GM18511 (cell line): ENCODE data around the gene AARS1.
"Not testable (repeated sequence)": the region's sequence is repeated elsewhere in the genome, so short reads cannot be mapped to it uniquely, and the experiment has no call there.

Source experiments
- ATAC-seq: cut with Tn5 transposase; IDR thresholded peaks from one replicate; pipeline ENCODE4 v1.9.1; 2021; ENCODE audit warnings: mild to moderate bottlenecking, moderate library complexity; ENCODE audit not compliant: unreplicated experiment

Gene AARS1

GRCh38 chr16:70226024-70226423 is 63.3 kb downstream of the AARS1 start:
- not testable (repeated sequence) for ATAC-seq

DNA sequence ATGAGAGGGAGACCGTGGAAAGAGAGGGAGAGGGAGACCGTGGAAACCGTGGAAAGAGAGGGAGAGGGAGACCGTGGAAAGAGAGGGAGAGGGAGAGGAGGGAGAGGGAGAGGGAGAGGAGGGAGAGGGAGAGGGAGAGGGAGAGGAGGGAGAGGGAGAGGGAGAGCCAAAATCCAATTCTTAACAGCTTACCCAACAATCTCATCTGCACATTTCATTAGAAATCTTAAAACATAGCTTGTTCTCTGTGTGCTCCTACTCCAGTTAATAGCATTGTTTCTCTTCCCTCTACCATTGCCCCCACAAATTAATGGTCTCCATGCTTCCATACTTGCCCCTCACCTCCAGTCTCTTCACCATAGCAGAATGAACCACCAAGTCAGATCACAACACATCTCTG is 63.9 kb downstream of the AARS1 start:
- ATAC-seq: not testable (repeated sequence)

GRCh38 chr16:70224645-70225044 is 64.7 kb downstream of the AARS1 start:
- ATAC-seq: not testable (repeated sequence)

GRCh38 chr16:70223971-70224513 is 65.3 kb downstream of the AARS1 start:
- not testable (repeated sequence) for ATAC-seq

DNA sequence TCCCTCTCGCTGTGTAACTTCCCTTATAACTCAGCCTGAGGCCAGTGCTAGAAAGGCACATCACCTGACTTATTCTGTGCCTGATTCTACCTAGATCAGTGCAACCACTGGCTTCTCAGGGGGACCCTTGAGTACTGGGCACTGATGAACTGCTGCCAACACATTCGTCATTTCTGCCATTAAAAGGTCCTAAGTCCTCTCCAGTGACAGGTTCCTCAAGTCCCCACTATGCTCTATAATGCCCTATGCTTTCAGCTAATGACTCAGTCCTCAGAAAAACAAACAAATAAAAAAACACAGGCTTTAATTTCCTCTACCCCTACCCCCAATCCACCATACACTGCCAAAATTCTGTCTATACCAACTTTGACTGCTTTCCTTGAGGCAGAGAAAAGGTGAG is 66.1 kb downstream of the AARS1 start:
- not testable (repeated sequence) for ATAC-seq

GRCh38 chr16:70222574-70222973 is 66.7 kb downstream of the AARS1 start:
- not testable (repeated sequence) for ATAC-seq

DNA sequence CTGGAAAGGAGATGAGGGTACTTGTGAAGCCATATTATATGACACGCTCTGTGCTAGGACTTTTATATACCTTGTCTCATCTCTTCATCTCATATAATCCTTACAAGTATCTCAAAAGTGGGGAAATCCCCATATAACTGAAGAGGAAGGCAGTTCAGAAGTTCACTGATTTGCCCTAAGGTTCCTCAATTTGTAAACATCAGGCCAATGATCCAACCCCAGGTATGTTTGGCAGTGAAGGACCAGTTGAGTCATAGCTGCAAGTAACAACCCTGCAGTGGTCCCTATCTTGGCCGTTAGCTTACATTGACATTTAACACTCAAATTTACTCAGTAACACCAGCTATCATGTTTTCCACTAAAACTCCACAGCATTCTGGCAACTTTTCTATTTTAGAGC is 70.7 kb downstream of the AARS1 start:
- ATAC-seq: not testable (repeated sequence)

- ATAC-seq: not testable (repeated sequence)
These were observed 82.9 kb downstream of the AARS1 start for GRCh38 chr16:70206382-70206781.

GRCh38 chr16:70204668-70205405 is 84.5 kb downstream of the AARS1 start:
- ATAC-seq: not testable (repeated sequence)

GRCh38 chr16:70204010-70204409 is 85.3 kb downstream of the AARS1 start:
- not testable (repeated sequence) for ATAC-seq

DNA sequence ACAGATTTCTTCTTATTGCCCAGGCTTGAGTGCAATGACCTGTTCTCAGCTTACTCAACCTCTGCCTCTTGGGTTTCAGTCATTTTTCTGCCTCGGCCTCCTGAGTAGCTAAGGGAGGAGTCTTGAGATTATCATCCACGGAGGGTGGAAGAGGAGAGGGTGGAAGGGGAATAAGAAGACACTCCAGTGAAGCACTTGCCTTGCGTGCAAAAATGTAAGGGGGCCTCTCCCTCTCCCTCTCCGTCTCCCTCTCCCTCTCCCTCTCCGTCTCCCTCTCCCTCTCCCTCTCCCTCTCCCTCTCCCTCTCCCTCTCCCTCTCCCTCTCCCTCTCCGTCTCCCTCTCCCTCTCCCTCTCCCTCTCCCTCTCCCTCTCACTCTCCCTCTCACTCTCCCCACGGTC is 85.8 kb downstream of the AARS1 start:
- not testable (repeated sequence) for ATAC-seq
